ENCODE results near the gene DCST2.

Gene DCST2

GRCh38 chr1:155005076-155006011 lies 28.2 kb downstream of the DCST2 start:
- H3K4me3 ChIP-seq (ENCODE audit: low read depth, low read length) = peak overlapping the region; percentile 99
- H3K4me2 ChIP-seq (ENCODE audit: low read length) = peak overlapping the region; percentile 99
- H3K79me2 ChIP-seq = peaks cover 7% of the 10 kb centered on the region
- H3K9ac ChIP-seq = no peak overlapping the region
- H3K36me3 ChIP-seq (ENCODE audit: control insufficient read depth, insufficient read depth, low read length) = no peaks in the 10 kb centered on the region
- no peaks in the 10 kb centered on the region for H3K9me3 ChIP-seq (ENCODE audit: control insufficient read depth, low read length)
- peak overlapping the region; percentile 54 for H3K27ac ChIP-seq
- TF ChIP-seq CTCF (IDR thresholded peaks at IDR 0.05) = no peak
- no peak overlapping the region for H2AFZ ChIP-seq
- peaks cover 10% of the 10 kb centered on the region for H3K4me1 ChIP-seq
- no peaks in the 10 kb centered on the region for H3K27me3 ChIP-seq (ENCODE audit: control insufficient read depth, insufficient read depth, low read length)

GRCh38 chr1:155004352-155005075 lies 29.1 kb downstream of the DCST2 start:
- peak overlapping the region; percentile 69 for H3K27ac ChIP-seq
- H3K4me2 ChIP-seq (ENCODE audit: low read length) = peak overlapping the region; percentile 99
- TF ChIP-seq CTCF (IDR thresholded peaks at IDR 0.05) = no peak
- H3K36me3 ChIP-seq (ENCODE audit: control insufficient read depth, insufficient read depth, low read length) = no peaks in the 10 kb centered on the region
- H3K27me3 ChIP-seq (ENCODE audit: control insufficient read depth, insufficient read depth, low read length) = no peaks in the 10 kb centered on the region
- peaks cover 7% of the 10 kb centered on the region for H3K79me2 ChIP-seq
- peak overlapping the region; percentile 99 for H3K4me3 ChIP-seq (ENCODE audit: low read depth, low read length)
- no peaks in the 10 kb centered on the region for H3K9me3 ChIP-seq (ENCODE audit: control insufficient read depth, low read length)
- no peak overlapping the region for H2AFZ ChIP-seq
- H3K4me1 ChIP-seq = peaks cover 10% of the 10 kb centered on the region
- H3K9ac ChIP-seq = no peak overlapping the region

- Histone ChIP-seq H3K4me3 (ENCODE audit: low read depth, low read length) (peak overlapping the region; percentile 99), H3K79me2 (peaks cover 7% of the 10 kb centered on the region), H3K27me3 (ENCODE audit: control insufficient read depth, insufficient read depth, low read length) (no peaks in the 10 kb centered on the region), H3K4me2 (ENCODE audit: low read length) (peak overlapping the region; percentile 99), H3K27ac (peak overlapping the region; percentile 69), H3K4me1 (peaks cover 10% of the 10 kb centered on the region), H2AFZ (peak overlapping the region; percentile 42), H3K9ac (no peak overlapping the region), H3K36me3 (ENCODE audit: control insufficient read depth, insufficient read depth, low read length) (no peaks in the 10 kb centered on the region), H3K9me3 (ENCODE audit: control insufficient read depth, low read length) (no peaks in the 10 kb centered on the region)
- no peak for TF ChIP-seq CTCF (IDR thresholded peaks at IDR 0.05)
Observed at GRCh38 chr1:155003766-155004351, 29.7 kb downstream of the DCST2 start.

- H2AFZ ChIP-seq = peak overlapping the region; percentile 42
- no peaks in the 10 kb centered on the region for H3K27me3 ChIP-seq (ENCODE audit: control insufficient read depth, insufficient read depth, low read length)
- peak overlapping the region; percentile 99 for H3K4me3 ChIP-seq (ENCODE audit: low read depth, low read length)
- peak overlapping the region; percentile 99 for H3K4me2 ChIP-seq (ENCODE audit: low read length)
- H3K27ac ChIP-seq = peak overlapping the region; percentile 69
- TF ChIP-seq CTCF (IDR thresholded peaks at IDR 0.05) = no peak
- H3K4me1 ChIP-seq = peaks cover 5% of the 10 kb centered on the region
- no peaks in the 10 kb centered on the region for H3K9me3 ChIP-seq (ENCODE audit: control insufficient read depth, low read length)
- H3K79me2 ChIP-seq = peaks cover 7% of the 10 kb centered on the region
- H3K9ac ChIP-seq = no peak overlapping the region
- no peaks in the 10 kb centered on the region for H3K36me3 ChIP-seq (ENCODE audit: control insufficient read depth, insufficient read depth, low read length)
Observed at GRCh38 chr1:155003227-155003765, 30.3 kb downstream of the DCST2 start.

Data from parathyroid adenoma (tissue), 2 donors.